DMS 273 (cell line): ENCODE measurements around the gene ANK3.

ENCODE experiments used
- DNase-seq: peaks from one replicate; lab custom pipeline; 2025; ENCODE audit not compliant: unreplicated experiment; lab: John Stamatoyannopoulos, UW

The ANK3 gene

DNA sequence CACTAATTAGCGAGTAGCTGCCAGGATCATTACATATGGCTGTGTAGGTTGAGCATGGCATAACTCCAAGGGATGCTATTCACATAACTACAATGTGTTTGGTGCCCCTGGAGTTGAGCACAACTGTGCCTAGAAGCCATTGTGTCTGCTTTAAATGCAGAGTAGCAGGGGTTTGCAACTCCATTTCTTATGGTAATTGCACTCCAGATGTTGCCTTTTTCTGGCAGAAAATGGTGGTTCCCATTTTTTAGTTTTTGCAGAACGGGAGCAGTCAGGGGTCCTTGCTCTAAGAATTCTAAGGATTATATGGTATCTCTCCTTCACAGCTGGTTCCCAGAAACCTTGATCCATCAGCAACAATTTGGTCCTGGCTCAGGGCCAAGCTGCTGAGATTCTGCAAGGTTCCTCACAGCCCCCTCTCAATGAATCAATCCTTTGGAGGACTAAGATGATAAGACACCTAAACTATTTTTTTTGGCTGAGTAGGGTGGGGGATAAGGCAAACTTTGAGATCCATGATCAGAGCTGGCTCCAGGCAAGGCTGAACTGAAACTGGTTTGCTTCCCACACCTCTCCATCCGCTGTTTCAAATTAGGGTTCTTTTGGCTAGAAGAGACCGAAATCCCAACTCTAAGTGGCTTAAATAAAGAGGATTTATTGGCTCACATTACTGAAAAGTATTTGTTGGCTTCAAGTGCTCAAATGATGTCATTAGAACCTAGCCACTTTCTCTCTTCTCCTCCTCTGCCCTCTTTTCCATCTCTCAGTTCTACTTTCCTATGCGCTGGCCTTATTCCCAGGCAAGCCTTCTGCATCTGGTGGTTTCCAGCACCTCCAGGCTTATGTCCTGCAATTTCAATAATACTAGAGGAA is 385.8 kb downstream of the ANK3 start:
- peak; percentile 38 for DNase-seq

DNA sequence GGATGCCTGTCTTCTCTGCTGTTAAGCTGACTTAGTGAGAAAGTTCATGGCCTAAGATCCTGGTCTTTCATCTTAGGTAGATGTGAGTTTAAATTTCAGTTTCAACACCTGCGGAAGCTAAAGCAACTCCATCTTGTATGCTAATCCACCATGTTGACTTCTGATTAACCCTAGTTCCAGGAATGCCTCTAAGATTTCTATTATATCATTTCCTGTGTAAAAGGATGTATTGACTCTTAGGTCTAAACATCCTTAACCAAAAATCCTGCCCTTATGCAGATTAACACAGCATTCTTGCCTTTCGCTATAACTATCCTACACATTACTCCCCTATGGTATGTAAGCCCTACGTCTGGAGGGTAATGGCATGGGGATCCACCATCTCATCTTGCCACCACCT is 388.9 kb downstream of the ANK3 start:
- no peak for DNase-seq

DNA sequence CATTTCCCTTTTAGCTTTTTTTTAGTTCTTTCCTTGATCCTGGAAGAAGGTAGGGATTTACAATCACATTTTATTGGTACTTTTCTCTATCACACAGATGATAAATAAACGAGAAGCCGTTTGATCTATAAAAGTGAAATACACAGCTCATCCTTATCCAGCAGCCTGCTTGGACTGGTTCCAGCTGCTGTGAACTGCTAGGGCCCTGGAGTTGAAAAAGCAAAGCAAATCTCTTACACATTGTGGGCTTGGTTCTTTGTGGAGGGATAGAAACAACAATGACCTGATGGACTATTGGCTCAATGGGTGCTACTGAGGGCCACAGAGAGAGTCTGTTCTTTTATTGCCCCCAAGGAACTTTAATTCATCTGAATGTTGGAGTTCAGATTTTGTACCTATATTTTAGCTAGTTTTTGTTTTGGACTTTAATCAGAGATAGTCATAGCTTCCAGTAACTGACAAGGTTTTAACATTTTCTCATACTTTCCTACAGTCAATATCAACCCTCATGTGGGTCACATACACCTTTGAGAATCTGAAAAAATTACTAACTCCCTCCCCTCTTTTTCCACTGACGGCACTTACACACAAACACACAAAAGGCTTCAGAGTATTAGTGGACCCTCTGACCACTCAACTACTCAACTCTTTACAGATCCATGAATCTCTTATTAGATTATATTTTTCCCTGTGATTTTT is 391.7 kb downstream of the ANK3 start:
- DNase-seq: peak; percentile 3

DNA sequence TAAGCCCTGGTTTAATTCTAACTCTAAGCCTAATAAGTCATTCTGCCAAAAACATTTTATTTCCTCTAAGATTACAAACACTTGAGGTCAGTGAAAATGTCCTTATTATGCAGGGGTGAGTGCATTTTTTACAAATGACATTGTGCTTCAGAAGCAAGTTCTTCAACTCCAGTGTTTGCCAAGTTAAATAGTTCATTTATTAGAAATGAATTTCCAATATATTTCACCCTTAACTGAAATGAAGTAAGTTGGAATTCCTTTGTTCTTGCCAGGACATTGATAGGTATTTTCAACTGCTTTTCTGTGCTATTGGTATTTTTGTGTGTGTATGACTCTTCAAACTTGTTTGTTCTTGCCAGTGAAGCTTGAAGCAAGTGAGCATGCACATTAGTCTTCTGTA is 393.8 kb downstream of the ANK3 start:
- no peak for DNase-seq

DNA sequence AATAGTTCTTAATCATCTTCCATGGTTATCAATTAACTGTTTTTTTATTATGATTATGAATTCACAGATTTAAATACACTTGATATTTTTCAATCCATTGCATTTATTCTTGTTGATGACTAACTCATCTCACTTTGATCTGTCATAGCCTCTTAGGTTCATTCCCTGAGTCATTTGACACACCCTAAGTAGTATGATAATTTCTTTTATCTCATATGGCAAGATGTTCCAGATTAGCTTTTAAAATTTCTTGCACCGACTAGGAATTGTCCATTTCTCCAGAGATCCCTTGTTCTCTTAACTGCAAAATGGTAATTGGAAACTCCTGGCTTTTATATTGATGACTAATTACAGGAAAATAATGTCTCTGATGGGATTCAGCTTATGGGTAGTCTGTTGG is 395.7 kb downstream of the ANK3 start:
- no peak for DNase-seq

DNA sequence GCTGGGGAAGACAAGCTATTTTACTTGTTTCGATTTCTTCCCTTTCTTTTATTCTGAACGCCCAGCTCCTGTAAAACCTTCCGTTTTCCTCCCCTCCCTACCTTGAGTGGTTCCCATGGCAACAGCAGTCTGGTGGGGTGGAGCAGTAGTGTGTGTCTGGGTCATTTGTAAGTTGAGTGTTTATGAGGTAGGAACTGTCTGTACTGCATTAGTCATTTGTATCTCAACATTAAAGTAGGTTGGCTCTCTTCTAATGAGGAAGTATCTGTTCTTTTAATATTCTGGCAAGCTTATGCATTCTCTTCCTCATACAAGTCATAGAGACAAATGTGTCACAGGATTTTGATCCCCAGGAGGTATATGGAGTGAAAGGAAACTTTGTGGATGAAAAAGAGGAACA is 398.0 kb downstream of the ANK3 start:
- peak; percentile 88 for DNase-seq

DNA sequence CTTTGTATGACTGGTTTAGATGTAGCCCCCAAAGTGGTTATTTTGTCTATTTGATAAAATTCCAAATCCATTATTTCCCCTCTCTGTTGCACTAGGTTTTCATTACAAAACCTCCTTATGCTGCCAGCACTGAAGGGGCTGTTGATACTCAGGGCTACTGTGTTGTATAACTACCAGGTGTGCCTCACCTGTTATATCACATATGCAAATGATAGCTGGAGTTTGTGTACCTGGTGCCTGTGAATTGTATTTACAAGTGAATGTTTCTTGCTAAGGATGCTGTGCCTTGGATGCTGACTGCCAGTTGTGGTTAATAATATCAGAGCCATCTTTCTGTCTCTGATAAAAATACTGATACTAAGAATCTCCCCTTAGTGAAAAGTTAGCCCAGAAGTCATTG is 398.6 kb downstream of the ANK3 start:
- no peak for DNase-seq

DNA sequence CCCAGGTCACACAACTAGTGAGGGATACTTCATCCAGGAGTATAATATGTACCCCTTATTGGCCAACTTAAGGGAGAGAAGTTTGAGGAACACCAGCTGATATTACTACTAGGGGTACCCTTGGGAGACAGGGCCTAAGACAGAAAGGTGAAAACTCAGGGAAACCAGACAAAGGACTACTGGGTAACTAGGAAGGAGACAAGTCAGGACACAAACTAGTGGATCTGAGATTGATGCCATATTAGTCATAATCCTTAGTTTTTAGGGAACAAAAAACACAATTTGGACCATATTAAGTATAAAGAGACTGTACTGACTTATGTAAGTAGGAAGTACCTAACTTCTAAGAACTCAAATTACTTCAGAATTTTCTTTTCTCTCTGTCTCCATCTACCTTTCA is 404.0 kb downstream of the ANK3 start:
- no peak for DNase-seq

DNA sequence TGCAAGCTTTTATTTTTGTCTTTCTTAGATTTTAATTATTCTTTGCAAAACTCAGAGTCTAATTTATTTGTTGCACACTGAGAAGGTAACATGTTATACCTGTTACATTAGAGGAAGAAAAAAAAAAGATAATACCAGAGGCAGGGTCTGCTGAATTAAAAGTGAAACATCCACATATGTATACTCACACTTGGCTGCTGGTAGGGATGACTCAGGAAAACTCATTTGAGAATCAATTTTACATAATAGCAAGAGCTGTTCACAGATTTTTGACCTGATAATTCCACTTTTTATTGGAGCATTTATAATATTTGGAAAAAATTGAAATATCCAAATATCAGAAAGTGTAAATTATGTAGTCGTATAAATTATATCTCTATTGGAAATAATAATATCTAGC is 405.3 kb downstream of the ANK3 start:
- DNase-seq: no peak

DNA sequence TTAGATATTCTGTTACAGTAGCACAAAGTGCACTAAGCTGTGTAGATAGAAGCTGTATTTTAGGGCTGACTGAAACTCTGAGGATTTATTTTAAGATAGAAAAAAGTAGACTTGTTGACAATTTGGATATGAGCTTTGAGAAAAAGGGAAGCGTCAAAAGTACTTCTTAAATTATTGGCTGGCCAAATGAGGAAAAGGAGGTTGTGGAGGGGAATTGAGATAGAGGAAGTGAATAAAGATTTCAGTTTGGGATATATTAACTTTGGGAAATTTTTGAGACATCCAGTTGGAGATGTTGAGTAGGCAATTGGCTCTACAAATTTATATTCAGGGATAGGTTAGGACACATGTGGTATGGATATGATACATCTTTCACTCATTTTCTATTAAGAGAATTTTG is 409.3 kb downstream of the ANK3 start:
- no peak for DNase-seq

DNA sequence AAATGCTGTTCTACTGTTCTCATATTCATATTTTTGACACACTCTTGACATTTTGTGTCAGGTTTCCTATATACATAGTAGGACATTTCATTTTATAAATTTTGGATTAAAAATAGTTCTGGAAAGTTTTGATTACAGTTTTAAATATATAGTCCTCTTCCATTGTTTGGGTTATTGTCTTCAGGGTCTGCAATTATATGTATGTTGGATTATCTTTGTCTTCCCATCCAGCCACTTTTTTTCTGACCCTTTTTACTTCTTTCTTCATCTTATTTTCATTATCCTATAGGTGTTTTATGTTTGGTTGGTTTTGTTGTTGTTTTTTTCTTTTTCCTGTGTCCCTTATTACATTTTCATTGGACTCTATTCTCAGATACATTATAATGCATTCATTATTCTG is 412.2 kb downstream of the ANK3 start:
- no peak for DNase-seq

DNA sequence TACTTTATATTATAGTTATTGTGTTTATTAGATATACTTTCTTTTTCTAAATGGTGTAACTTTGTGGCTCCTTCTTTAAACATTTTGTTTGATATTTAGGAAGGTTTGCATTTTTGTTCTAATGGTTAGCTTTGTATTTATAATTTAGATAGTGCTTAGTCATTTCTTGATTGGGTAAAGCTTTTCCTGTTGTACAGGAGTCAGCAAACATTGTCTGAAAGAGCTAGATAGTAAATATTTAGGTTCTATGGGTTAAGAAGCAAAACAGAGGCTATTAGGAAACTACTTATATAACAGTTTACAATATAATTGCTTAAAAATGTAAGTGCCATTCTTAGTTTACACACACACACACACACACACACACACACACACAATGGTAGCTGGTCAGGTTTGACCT is 412.8 kb downstream of the ANK3 start:
- DNase-seq: no peak
